ENCODE data around the gene ZNF180.

The ZNF180 gene

DNA sequence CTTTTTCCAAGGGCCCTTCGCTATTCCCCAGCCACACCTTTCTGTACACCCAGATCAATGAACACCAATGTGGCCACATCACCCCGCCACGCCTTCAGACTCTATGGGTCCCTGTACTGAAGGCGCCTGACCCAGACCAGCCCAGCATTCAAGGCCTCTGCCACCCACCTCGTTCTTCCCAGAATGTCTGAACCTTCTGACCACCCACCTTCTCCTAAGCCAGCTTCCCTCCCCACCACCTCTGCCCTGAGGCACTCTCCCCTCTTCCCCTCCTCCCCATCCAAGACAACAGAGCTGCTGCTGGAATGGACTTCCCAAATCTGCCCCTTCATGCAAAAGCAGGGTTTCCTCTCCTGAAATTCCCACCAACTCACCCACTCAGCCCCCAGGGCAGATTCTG is 32.5 kb upstream of the ZNF180 start:
- FAIRE-seq (no peak), DNase-seq (ENCODE audit: insufficient read length, low spot score) (no peak)
- TF ChIP-seq POLR2AphosphoS5 (IDR thresholded peaks at IDR 0.05; ENCODE audit: low read depth, low read length) (no peak), TAF1 (IDR thresholded peaks at IDR 0.05; ENCODE audit: low read depth, low read length) (no peak), POU2F2 (IDR thresholded peaks at IDR 0.05; ENCODE audit: low read depth, low read length) (no peak), POLR2A (IDR thresholded peaks at IDR 0.05; ENCODE audit: low read depth, low read length) (no peak), PAX5 (IDR thresholded peaks at IDR 0.05; ENCODE audit: insufficient read depth, low read length, severe bottlenecking) (no peak)

DNA sequence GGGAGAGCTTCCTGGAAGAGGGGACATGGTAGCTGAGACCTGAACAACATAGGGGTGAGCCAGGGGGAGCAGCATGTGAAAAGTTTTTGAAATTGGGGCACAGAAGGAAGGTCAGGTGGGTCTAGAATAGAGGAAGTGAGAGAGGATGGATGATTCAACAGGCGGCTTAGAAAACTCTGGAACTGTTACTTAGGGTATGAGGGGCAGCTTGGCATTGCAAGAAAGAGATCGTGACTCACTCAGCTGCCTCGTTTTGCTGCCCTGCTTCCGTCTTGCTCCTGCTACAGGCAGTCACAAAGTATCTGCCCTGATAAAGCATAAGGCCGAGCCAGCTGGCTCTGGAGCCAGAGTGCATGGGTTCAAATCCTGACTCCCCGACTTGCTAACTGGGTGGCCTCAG is 30.5 kb upstream of the ZNF180 start:
- FAIRE-seq (no peak), DNase-seq (ENCODE audit: insufficient read length, low spot score) (no peak)
- TF ChIP-seq POLR2A (IDR thresholded peaks at IDR 0.05; ENCODE audit: low read depth, low read length) (no peak), SPI1 (IDR thresholded peaks at IDR 0.05; ENCODE audit: low read depth, low read length) (peak; percentile 59)

DNA sequence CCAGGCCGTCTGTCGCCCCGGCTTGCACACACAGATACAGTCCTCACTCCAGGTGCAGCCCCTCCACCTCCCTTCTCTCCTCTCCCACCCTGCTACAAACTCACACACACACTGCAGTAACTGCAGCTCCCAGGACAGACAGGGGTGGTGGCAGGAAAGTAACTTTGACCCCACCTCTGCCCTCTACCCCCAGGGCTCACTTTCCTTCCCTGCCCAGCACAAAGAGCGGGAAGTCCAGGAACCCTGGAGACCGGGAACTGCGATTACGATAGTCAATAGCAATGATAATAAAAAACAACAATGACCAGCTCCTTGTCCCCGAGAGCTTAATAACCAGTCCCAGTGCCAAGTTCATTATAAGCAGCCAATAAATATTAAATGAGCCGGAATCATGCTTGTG is 29.2 kb upstream of the ZNF180 start, which contains the start of gene CEACAM20:
CEACAM20 (minus strand) TSS at position 140 of the 400 bp plus-strand sequence. CDS start 166 bp downstream, outside the sequence.
- no peak for DNase-seq (ENCODE audit: insufficient read length, low spot score)
- FAIRE-seq, result no peak
- TF ChIP-seq POU2F2 (IDR thresholded peaks at IDR 0.05; ENCODE audit: low read depth, low read length) (no peak), POLR2A (IDR thresholded peaks at IDR 0.05; ENCODE audit: low read depth, low read length) (no peak), PAX5 (IDR thresholded peaks at IDR 0.05; ENCODE audit: insufficient read depth, low read length, severe bottlenecking) (no peak), SPI1 (IDR thresholded peaks at IDR 0.05; ENCODE audit: low read depth, low read length) (no peak), TAF1 (IDR thresholded peaks at IDR 0.05; ENCODE audit: low read depth, low read length) (no peak), POLR2AphosphoS5 (IDR thresholded peaks at IDR 0.05; ENCODE audit: low read depth, low read length) (no peak)

DNA sequence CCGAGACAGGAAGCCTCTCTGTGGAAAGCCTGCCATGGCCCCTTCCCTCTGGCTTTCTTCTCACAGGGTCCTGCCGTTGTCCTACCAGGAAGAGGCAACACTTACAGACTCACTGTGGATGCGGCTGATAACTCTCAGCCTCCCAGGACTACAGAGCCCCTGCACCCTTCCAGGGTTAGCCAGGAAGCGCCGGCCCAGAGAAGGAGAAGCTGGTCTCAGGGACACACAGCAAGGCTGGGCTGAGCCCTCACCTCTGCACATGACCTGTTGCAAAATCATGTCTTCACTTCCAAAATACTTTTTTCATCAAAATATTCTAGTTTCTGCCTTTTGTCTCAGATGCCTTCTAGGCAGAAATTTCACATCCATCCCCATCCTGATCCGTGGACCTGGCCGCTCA is 27.2 kb upstream of the ZNF180 start:
- no peak for FAIRE-seq
- TF ChIP-seq POLR2AphosphoS5 (IDR thresholded peaks at IDR 0.05; ENCODE audit: low read depth, low read length) (no peak), POLR2A (IDR thresholded peaks at IDR 0.05; ENCODE audit: low read depth, low read length) (no peak), TAF1 (IDR thresholded peaks at IDR 0.05; ENCODE audit: low read depth, low read length) (no peak), SPI1 (IDR thresholded peaks at IDR 0.05; ENCODE audit: low read depth, low read length) (no peak), PAX5 (IDR thresholded peaks at IDR 0.05; ENCODE audit: insufficient read depth, low read length, severe bottlenecking) (no peak), POU2F2 (IDR thresholded peaks at IDR 0.05; ENCODE audit: low read depth, low read length) (no peak)
- DNase-seq (ENCODE audit: insufficient read length, low spot score), result no peak

DNA sequence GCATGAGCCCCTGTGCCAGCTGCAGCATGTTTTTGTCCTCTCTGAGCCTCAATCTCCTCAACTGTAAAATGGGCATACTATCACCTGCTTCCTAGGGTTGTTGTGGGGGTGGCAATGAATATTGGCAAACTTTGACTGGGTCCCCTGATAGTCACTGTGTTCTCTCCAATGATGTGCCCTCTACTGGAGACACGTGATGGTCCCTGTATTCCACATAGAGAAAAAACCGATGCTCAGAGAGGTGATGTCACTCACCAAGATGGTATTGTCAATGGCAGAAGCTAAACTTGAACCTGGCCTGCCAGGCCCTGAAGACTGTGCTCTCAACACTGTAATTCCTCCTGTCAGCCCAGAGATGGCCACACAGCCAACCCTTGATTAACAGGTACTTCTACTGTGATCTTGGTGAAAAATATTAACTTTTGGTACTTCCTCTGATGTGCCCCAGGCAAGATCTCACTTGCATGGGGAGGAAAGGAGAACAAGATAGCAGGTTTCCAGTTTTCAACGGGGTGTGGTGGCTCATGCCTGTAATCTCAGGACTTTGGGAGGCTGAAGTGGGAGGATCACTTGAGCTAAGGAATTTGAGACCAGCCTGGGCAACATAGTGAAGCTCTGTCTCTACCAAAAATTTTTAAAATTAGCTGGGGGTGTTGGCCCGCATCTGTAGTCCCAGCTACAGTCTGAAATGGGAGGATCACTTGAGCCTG is 25.6 kb upstream of the ZNF180 start:
- FAIRE-seq, result no peak
- DNase-seq (ENCODE audit: insufficient read length, low spot score), result no peak
- no peak for TF ChIP-seq POLR2AphosphoS5 (IDR thresholded peaks at IDR 0.05; ENCODE audit: low read depth, low read length)
- TF ChIP-seq SPI1 (IDR thresholded peaks at IDR 0.05; ENCODE audit: low read depth, low read length), result no peak
- no peak for TF ChIP-seq POLR2A (IDR thresholded peaks at IDR 0.05; ENCODE audit: low read depth, low read length)
- no peak for TF ChIP-seq PAX5 (IDR thresholded peaks at IDR 0.05; ENCODE audit: insufficient read depth, low read length, severe bottlenecking)
- TF ChIP-seq POU2F2 (IDR thresholded peaks at IDR 0.05; ENCODE audit: low read depth, low read length), result no peak
- TF ChIP-seq TAF1 (IDR thresholded peaks at IDR 0.05; ENCODE audit: low read depth, low read length), result no peak

DNA sequence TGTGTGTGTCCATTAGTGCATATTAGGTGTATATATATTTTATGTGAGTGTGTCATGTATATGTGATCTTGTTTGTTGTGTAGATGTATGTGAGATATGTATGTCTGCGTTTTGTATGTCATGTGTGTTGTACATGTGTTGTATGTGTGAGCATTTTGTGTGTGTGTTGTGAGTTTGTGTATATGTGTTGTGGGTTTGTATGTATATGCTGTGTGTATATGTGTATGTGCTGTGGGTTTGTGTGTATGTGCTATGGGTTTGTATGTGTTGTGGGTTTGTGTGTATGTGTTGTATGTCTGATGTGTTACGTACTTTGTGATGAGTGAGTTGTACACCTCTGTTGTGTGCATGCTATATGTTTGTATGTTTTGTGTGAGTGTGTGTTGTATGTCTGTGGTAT is 21.0 kb upstream of the ZNF180 start:
- TF ChIP-seq SPI1 (IDR thresholded peaks at IDR 0.05; ENCODE audit: low read depth, low read length) (no peak), POLR2A (IDR thresholded peaks at IDR 0.05; ENCODE audit: low read depth, low read length) (no peak), POLR2AphosphoS5 (IDR thresholded peaks at IDR 0.05; ENCODE audit: low read depth, low read length) (no peak), POU2F2 (IDR thresholded peaks at IDR 0.05; ENCODE audit: low read depth, low read length) (no peak)
- FAIRE-seq, result peak; percentile 71
- DNase-seq (ENCODE audit: insufficient read length, low spot score), result no peak

DNA sequence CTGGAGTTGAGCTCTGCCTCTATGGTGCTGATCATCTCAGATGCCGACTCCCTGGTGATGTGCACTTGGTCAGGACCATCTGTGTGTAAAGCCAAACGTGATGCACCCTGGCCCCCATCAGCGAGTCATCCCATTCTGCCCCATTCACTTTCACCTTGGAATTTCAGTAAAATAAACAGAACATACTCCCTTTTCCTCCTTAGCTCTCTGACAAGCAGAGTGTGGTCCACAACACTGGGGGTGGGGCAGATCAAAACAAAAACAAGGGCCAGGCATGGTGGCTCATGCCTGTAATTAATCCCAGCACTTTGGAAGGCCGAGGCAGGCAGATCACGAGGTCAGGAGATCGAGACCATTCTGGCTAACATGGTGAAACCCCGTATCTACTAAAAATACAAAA is 16.8 kb upstream of the ZNF180 start:
- DNase-seq (ENCODE audit: insufficient read length, low spot score) (no peak), FAIRE-seq (no peak)
- TF ChIP-seq POLR2AphosphoS5 (IDR thresholded peaks at IDR 0.05; ENCODE audit: low read depth, low read length) (no peak), PAX5 (IDR thresholded peaks at IDR 0.05; ENCODE audit: insufficient read depth, low read length, severe bottlenecking) (no peak), POU2F2 (IDR thresholded peaks at IDR 0.05; ENCODE audit: low read depth, low read length) (no peak)

DNA sequence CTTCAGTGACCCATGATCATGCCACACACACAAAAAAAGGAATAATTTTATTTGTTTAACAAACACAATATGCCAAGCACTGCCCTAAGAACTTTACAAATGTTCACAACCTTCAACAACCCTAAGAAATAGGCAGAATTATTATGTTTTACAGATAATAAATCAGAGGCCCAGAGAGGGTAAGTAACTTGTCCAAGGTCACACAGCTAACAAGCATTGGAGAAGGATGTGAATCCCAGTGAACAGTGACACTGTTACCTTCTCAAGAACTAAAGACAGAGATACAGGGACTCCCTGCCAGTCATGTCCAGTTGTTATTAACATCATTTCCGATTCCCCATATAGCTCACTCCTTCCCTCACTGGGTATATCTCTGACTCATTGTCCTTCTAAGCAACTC is 15.6 kb upstream of the ZNF180 start:
- no peak for DNase-seq (ENCODE audit: insufficient read length, low spot score)
- TF ChIP-seq POLR2AphosphoS5 (IDR thresholded peaks at IDR 0.05; ENCODE audit: low read depth, low read length) (no peak), SPI1 (IDR thresholded peaks at IDR 0.05; ENCODE audit: low read depth, low read length) (no peak), TAF1 (IDR thresholded peaks at IDR 0.05; ENCODE audit: low read depth, low read length) (no peak), POLR2A (IDR thresholded peaks at IDR 0.05; ENCODE audit: low read depth, low read length) (no peak), POU2F2 (IDR thresholded peaks at IDR 0.05; ENCODE audit: low read depth, low read length) (no peak), PAX5 (IDR thresholded peaks at IDR 0.05; ENCODE audit: insufficient read depth, low read length, severe bottlenecking) (no peak)
- no peak for FAIRE-seq

DNA sequence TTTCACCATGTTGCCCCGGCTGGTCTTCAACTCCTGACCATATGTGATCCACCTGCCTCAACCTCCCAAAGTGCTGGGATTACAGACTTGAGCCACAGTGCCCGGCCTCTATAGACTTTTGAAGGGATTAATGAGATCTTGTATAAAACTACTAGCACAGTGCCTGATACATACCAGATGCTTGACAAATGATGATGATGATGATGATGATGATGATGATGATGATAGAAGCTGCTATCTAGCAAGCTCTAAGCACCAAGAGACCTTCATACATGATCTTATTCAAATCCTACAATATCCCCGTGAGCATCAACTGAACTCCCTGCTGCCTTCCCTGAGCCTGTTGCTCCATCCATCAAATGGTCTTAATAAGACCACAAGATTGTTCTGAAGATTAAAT is 14.7 kb upstream of the ZNF180 start:
- DNase-seq (ENCODE audit: insufficient read length, low spot score) (no peak), FAIRE-seq (no peak)
- TF ChIP-seq POLR2AphosphoS5 (IDR thresholded peaks at IDR 0.05; ENCODE audit: low read depth, low read length) (no peak), POU2F2 (IDR thresholded peaks at IDR 0.05; ENCODE audit: low read depth, low read length) (no peak), SPI1 (IDR thresholded peaks at IDR 0.05; ENCODE audit: low read depth, low read length) (no peak), POLR2A (IDR thresholded peaks at IDR 0.05; ENCODE audit: low read depth, low read length) (no peak), TAF1 (IDR thresholded peaks at IDR 0.05; ENCODE audit: low read depth, low read length) (no peak), PAX5 (IDR thresholded peaks at IDR 0.05; ENCODE audit: insufficient read depth, low read length, severe bottlenecking) (no peak)
